Activated CD8-positive, alpha-beta memory T cell treated with anti-CD3 and anti-CD28 coated beads, Interleukin-2, amount 50 U/mL, for 48 hours (primary cell): ENCODE measurements around the gene UGT1A10.
"Not testable (repeated sequence)": the region's sequence is repeated elsewhere in the genome, so short reads cannot be mapped to it uniquely, and the experiment has no call there.

Source experiments
- DNase-seq: peaks from one replicate; pipeline ENCODE4 v3.0.0-alpha.2; 2020

UGT1A10 gene

GRCh38 chr2:233636306-233636705, at the start of gene UGT1A10:
TSS of gene UGT1A10 (plus strand) at chr2:233636448. CDS start at chr2:233636523, 75 bp downstream.
- not testable (repeated sequence) for DNase-seq

GRCh38 chr2:233588400-233588799, 47.8 kb upstream of the UGT1A10 start:
- no peak for DNase-seq

- DNase-seq, result not testable (repeated sequence)
Measured at GRCh38 chr2:233592706-233593105, 43.5 kb upstream of the UGT1A10 start.

GRCh38 chr2:233593201-233593600, 43.0 kb upstream of the UGT1A10 start:
- DNase-seq, result no peak

GRCh38 chr2:233597522-233597921, 38.7 kb upstream of the UGT1A10 start:
- DNase-seq, result no peak

GRCh38 chr2:233598952-233599351, 37.3 kb upstream of the UGT1A10 start:
- no peak for DNase-seq

GRCh38 chr2:233600386-233600785, 35.9 kb upstream of the UGT1A10 start:
- DNase-seq, result no peak

- DNase-seq, result no peak
Measured at GRCh38 chr2:233602076-233602475, 34.2 kb upstream of the UGT1A10 start.

GRCh38 chr2:233603520-233603919, 32.7 kb upstream of the UGT1A10 start:
- no peak for DNase-seq

GRCh38 chr2:233604826-233605225, 31.4 kb upstream of the UGT1A10 start:
- DNase-seq, result no peak

- DNase-seq, result no peak
Measured at GRCh38 chr2:233605680-233606079, 30.6 kb upstream of the UGT1A10 start.

- no peak for DNase-seq
Measured at GRCh38 chr2:233611284-233611683, 25.0 kb upstream of the UGT1A10 start.

- DNase-seq, result not testable (repeated sequence)
Measured at GRCh38 chr2:233617476-233617875, 18.8 kb upstream of the UGT1A10 start, which contains the start of gene UGT1A8. TSS of gene UGT1A8 (plus strand) at chr2:233617633. CDS start at chr2:233617708, 75 bp downstream.

GRCh38 chr2:233620204-233620603, 16.0 kb upstream of the UGT1A10 start:
- no peak for DNase-seq

- DNase-seq, result not testable (repeated sequence)
Measured at GRCh38 chr2:233621863-233622262, 14.4 kb upstream of the UGT1A10 start.

GRCh38 chr2:233627331-233628025, 8.8 kb upstream of the UGT1A10 start:
- no peak for DNase-seq

GRCh38 chr2:233638836-233639235, 2.6 kb downstream of the UGT1A10 start:
- DNase-seq, result no peak

- DNase-seq, result no peak
Measured at GRCh38 chr2:233639860-233640259, 3.6 kb downstream of the UGT1A10 start.

GRCh38 chr2:233643128-233643527, 6.9 kb downstream of the UGT1A10 start:
- DNase-seq, result no peak

GRCh38 chr2:233646033-233646432, 9.8 kb downstream of the UGT1A10 start:
- not testable (repeated sequence) for DNase-seq

GRCh38 chr2:233650981-233651380, 14.7 kb downstream of the UGT1A10 start:
- DNase-seq, result no peak

- DNase-seq, result no peak
Measured at GRCh38 chr2:233651430-233651829, 15.2 kb downstream of the UGT1A10 start.

GRCh38 chr2:233654501-233654900, 18.3 kb downstream of the UGT1A10 start:
- no peak for DNase-seq

- DNase-seq, result no peak
Measured at GRCh38 chr2:233655043-233655442, 18.8 kb downstream of the UGT1A10 start.

GRCh38 chr2:233655943-233656342, 19.7 kb downstream of the UGT1A10 start:
- not testable (repeated sequence) for DNase-seq
